ENCODE measurements around the gene HNRNPM.
"Not testable (repeated sequence)": the region's sequence is repeated elsewhere in the genome, so short reads cannot be mapped to it uniquely, and the experiment has no call there.

HNRNPM gene

GRCh38 chr19:8412783-8413628 lies 31.8 kb upstream of the HNRNPM start, which contains the start of gene MARCHF2:
Gene MARCHF2, plus strand, starts transcription at chr19:8413305. Its CDS starts 8,536 bp downstream, at chr19:8421841.
- H3K27me3 Mint-ChIP-seq = no peaks in the 10 kb centered on the region
- peaks cover 8% of the 10 kb centered on the region for H3K4me1 Mint-ChIP-seq (ENCODE audit: low read depth)
- H3K9me3 Mint-ChIP-seq = no peaks in the 10 kb centered on the region
- H3K4me3 Mint-ChIP-seq = peak within 1 kb of the TSS; percentile 69
- H3K27ac Mint-ChIP-seq = peak within 1 kb of the TSS; percentile 26
- H3K36me3 Mint-ChIP-seq (ENCODE audit: low read depth) = no peaks in the 10 kb centered on the region

DNA sequence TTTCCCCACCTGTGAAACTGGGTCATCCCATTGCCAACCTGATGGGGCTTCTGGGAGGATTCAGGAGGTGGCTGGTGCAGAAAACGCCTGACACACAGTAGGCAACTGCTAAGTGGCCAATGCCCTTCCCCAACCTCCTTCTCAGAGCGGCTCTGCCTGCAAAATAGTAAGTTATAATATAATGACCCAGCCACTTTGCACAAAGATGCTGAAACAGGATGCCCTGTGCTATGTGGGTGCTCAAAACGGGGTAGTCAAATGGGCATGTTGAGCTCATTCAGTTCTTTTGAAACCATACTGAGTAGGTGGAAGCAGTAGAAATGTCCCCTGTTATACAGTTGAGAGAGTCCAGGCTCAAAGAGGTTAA lies 31.2 kb upstream of the HNRNPM start:
- Mint-ChIP-seq H3K27ac (peak overlapping the region; percentile 26), H3K27me3 (no peaks in the 10 kb centered on the region), H3K4me3 (peak overlapping the region; percentile 69), H3K4me1 (ENCODE audit: low read depth) (peaks cover 8% of the 10 kb centered on the region), H3K36me3 (ENCODE audit: low read depth) (no peaks in the 10 kb centered on the region), H3K9me3 (no peaks in the 10 kb centered on the region)

DNA sequence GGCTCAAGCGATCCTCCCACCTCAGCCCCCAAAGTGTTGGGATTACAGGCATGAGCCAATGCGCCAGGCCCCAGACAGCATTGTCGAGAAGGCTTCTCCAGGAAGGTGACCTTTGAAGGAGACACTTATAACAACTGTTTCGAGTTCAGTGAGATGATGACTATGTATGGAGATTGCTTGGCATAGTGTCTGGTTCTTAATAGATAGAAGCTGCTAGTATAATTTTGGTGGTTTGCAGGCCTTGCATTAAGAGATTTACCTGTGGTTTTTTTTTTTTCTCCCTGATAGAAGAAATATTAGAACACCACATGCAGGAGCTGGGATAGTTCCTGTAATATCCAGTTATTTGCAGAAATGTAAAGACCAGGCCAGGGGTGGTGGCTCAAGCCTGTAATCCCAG lies 28.0 kb upstream of the HNRNPM start:
- Mint-ChIP-seq H3K4me3 (no peak overlapping the region), H3K36me3 (ENCODE audit: low read depth) (no peaks in the 10 kb centered on the region), H3K27me3 (no peaks in the 10 kb centered on the region)

GRCh38 chr19:8421484-8422461 lies 23.0 kb upstream of the HNRNPM start:
- H3K36me3 Mint-ChIP-seq (ENCODE audit: low read depth) = peaks cover 6% of the 10 kb centered on the region
- no peaks in the 10 kb centered on the region for H3K4me1 Mint-ChIP-seq (ENCODE audit: low read depth)
- H3K9me3 Mint-ChIP-seq = no peaks in the 10 kb centered on the region
- H3K27ac Mint-ChIP-seq = no peak overlapping the region
- H3K27me3 Mint-ChIP-seq = no peaks in the 10 kb centered on the region
- H3K4me3 Mint-ChIP-seq = no peak overlapping the region

More for the DNA sequence above, 28.0 kb upstream of the HNRNPM start:
- peaks cover 8% of the 10 kb centered on the region for H3K4me1 Mint-ChIP-seq (ENCODE audit: low read depth)
- no peaks in the 10 kb centered on the region for H3K9me3 Mint-ChIP-seq
- H3K27ac Mint-ChIP-seq = no peak overlapping the region

- H3K27me3 Mint-ChIP-seq = no peaks in the 10 kb centered on the region
- peaks cover 6% of the 10 kb centered on the region for H3K36me3 Mint-ChIP-seq (ENCODE audit: low read depth)
- no peaks in the 10 kb centered on the region for H3K9me3 Mint-ChIP-seq
- no peak overlapping the region for H3K27ac Mint-ChIP-seq
- H3K4me3 Mint-ChIP-seq = no peak overlapping the region
- H3K4me1 Mint-ChIP-seq (ENCODE audit: low read depth) = no peaks in the 10 kb centered on the region
These were observed 21.0 kb upstream of the HNRNPM start for GRCh38 chr19:8423817-8424223.

GRCh38 chr19:8425331-8425730 lies 19.4 kb upstream of the HNRNPM start:
- not testable (repeated sequence) for H3K36me3 Mint-ChIP-seq (ENCODE audit: low read depth); H3K27ac Mint-ChIP-seq; H3K4me1 Mint-ChIP-seq (ENCODE audit: low read depth); H3K4me3 Mint-ChIP-seq; H3K27me3 Mint-ChIP-seq; H3K9me3 Mint-ChIP-seq

DNA sequence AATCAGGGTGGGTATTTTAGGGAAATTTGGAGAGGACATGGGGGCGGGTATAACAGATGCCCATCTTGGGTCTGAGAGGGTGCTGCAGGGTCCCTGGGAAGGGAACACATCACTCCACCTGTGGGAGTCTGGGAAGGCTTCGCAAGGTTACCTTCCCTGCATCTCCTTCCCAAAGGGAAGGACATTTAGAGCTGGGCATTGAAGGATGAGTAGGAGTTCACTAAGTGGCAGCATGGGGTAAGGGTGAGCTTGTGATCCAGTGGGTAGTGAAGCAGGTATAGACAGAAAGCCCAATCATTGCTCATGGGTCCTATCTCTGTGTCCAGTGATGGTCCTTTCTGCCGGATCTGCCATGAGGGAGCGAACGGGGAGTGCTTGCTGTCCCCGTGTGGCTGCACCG lies 18.5 kb upstream of the HNRNPM start:
- H3K27ac Mint-ChIP-seq = no peak overlapping the region
- no peaks in the 10 kb centered on the region for H3K27me3 Mint-ChIP-seq
- no peaks in the 10 kb centered on the region for H3K4me1 Mint-ChIP-seq (ENCODE audit: low read depth)
- peaks cover 6% of the 10 kb centered on the region for H3K36me3 Mint-ChIP-seq (ENCODE audit: low read depth)
- no peak overlapping the region for H3K4me3 Mint-ChIP-seq
- no peaks in the 10 kb centered on the region for H3K9me3 Mint-ChIP-seq

- Mint-ChIP-seq H3K27ac (no peak overlapping the region), H3K4me3 (no peak overlapping the region), H3K4me1 (ENCODE audit: low read depth) (no peaks in the 10 kb centered on the region), H3K27me3 (no peaks in the 10 kb centered on the region), H3K36me3 (ENCODE audit: low read depth) (no peaks in the 10 kb centered on the region), H3K9me3 (no peaks in the 10 kb centered on the region)
These were observed 15.7 kb upstream of the HNRNPM start for GRCh38 chr19:8429044-8429443.

GRCh38 chr19:8429826-8430225 lies 14.9 kb upstream of the HNRNPM start:
- no peaks in the 10 kb centered on the region for H3K27me3 Mint-ChIP-seq
- no peak overlapping the region for H3K4me3 Mint-ChIP-seq
- H3K27ac Mint-ChIP-seq = no peak overlapping the region
- no peaks in the 10 kb centered on the region for H3K9me3 Mint-ChIP-seq
- no peaks in the 10 kb centered on the region for H3K4me1 Mint-ChIP-seq (ENCODE audit: low read depth)
- no peaks in the 10 kb centered on the region for H3K36me3 Mint-ChIP-seq (ENCODE audit: low read depth)

DNA sequence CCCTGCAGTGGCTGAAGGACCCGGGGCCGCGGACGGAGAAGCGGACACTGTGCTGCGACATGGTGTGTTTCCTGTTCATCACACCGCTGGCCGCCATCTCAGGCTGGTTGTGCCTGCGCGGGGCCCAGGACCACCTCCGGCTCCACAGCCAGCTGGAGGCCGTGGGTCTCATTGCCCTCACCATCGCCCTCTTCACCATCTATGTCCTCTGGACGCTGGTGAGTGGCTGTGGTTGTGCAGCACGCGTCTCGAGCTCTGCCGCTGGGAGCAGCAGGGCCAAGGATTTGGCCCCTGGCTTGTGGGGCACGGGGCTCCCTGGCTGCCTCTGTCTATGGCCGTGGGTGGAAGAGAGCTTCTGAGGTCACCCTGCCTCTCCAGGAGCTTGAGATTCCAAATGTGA lies 14.1 kb upstream of the HNRNPM start:
- no peaks in the 10 kb centered on the region for H3K4me1 Mint-ChIP-seq (ENCODE audit: low read depth)
- no peaks in the 10 kb centered on the region for H3K36me3 Mint-ChIP-seq (ENCODE audit: low read depth)
- no peaks in the 10 kb centered on the region for H3K27me3 Mint-ChIP-seq
- H3K27ac Mint-ChIP-seq = no peak overlapping the region
- H3K4me3 Mint-ChIP-seq = no peak overlapping the region
- H3K9me3 Mint-ChIP-seq = no peaks in the 10 kb centered on the region

GRCh38 chr19:8438236-8438635 lies 6.5 kb upstream of the HNRNPM start:
- no peaks in the 10 kb centered on the region for H3K9me3 Mint-ChIP-seq
- peaks cover 5% of the 10 kb centered on the region for H3K4me1 Mint-ChIP-seq (ENCODE audit: low read depth)
- H3K36me3 Mint-ChIP-seq (ENCODE audit: low read depth) = no peaks in the 10 kb centered on the region
- no peak overlapping the region for H3K4me3 Mint-ChIP-seq
- no peaks in the 10 kb centered on the region for H3K27me3 Mint-ChIP-seq
- no peak overlapping the region for H3K27ac Mint-ChIP-seq

GRCh38 chr19:8441725-8442544 lies 2.8 kb upstream of the HNRNPM start:
- H3K4me3 Mint-ChIP-seq = no peak overlapping the region
- H3K27me3 Mint-ChIP-seq = no peaks in the 10 kb centered on the region
- no peak overlapping the region for H3K27ac Mint-ChIP-seq
- peaks cover 26% of the 10 kb centered on the region for H3K4me1 Mint-ChIP-seq (ENCODE audit: low read depth)
- no peaks in the 10 kb centered on the region for H3K9me3 Mint-ChIP-seq
- H3K36me3 Mint-ChIP-seq (ENCODE audit: low read depth) = peaks cover 18% of the 10 kb centered on the region

- peak overlapping the region; percentile 99 for H3K27ac Mint-ChIP-seq
- peak overlapping the region; percentile 85 for H3K4me3 Mint-ChIP-seq
- peaks cover 34% of the 10 kb centered on the region for H3K36me3 Mint-ChIP-seq (ENCODE audit: low read depth)
- H3K9me3 Mint-ChIP-seq, H3K27me3 Mint-ChIP-seq: not testable (repeated sequence)
- peaks cover 48% of the 10 kb centered on the region for H3K4me1 Mint-ChIP-seq (ENCODE audit: low read depth)
These were observed 567 bp upstream of the HNRNPM start for GRCh38 chr19:8444140-8444676.

DNA sequence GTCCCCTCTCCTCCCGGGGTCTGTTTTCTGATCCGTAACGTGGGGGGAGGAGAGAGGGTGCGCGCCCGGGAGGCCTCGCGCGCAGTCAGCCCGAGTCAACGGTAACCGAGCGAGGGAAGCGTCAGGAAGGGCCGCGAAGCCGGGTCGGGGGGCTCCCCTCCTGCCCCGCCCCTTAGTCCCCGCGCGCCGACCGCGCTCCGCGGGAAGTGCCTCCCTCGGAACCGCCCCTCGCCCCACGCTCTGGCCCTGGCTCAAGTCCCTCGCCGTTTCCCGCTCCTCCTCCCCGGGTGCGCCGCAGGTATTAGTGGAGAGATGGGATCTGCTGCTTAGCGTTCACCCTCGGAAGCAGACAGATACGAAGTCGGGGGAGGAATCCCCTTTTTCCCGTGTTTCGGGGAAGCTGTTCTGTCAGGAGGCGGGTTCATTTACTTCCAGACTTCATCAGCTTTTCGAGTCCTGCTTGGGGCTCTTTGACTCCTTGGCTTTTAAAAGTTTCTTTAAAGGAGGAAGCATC lies 770 bp downstream of the HNRNPM start:
- Mint-ChIP-seq H3K9me3 (no peaks in the 10 kb centered on the region), H3K36me3 (ENCODE audit: low read depth) (peaks cover 40% of the 10 kb centered on the region), H3K27ac (peak overlapping the region; percentile 90), H3K4me1 (ENCODE audit: low read depth) (peaks cover 57% of the 10 kb centered on the region), H3K27me3 (no peaks in the 10 kb centered on the region), H3K4me3 (peak overlapping the region; percentile 85)
